H9 (cell line): ENCODE data around the gene PLGRKT. TPM values are rescaled to one million over a fixed set of nuclear protein-coding genes. Genes with fewer than 3 reads are reported as not detected.
"Not testable (repeated sequence)": the region's sequence is repeated elsewhere in the genome, so short reads cannot be mapped to it uniquely, and the experiment has no call there.

Experiments used
- DNase-seq: peaks from one replicate; pipeline ENCODE4 v3.0.0-alpha.2; 2017
- H2AFZ ChIP-seq: one replicate; pipeline ENCODE4 v1.6.1; 2013; ENCODE audit warnings: mild to moderate bottlenecking, low read length, control low read depth, moderate library complexity
- H2AK5ac ChIP-seq: 2 replicates; pipeline ENCODE4 v1.6.1; 2013; ENCODE audit warnings: low read length, control low read depth, mixed read lengths; ENCODE audit not compliant: insufficient read length
- H2BK120ac ChIP-seq: one replicate; pipeline ENCODE4 v1.6.1; 2013; ENCODE audit warnings: low read depth, mild to moderate bottlenecking, low read length, control low read depth, inconsistent platforms; ENCODE audit not compliant: poor library complexity, severe bottlenecking
- H2BK12ac ChIP-seq: 2 replicates; pipeline ENCODE4 v1.6.1; 2013; ENCODE audit warnings: low read length, control low read depth, mixed read lengths, low read depth; ENCODE audit not compliant: insufficient read length
- H2BK15ac ChIP-seq: 2 replicates; pipeline ENCODE4 v1.6.1; 2013; ENCODE audit warnings: low read depth, low read length, control low read depth
- H2BK20ac ChIP-seq: one replicate; pipeline ENCODE4 v1.6.1; 2013; ENCODE audit warnings: low read depth, mild to moderate bottlenecking, low read length, control low read depth, inconsistent platforms; ENCODE audit not compliant: poor library complexity, severe bottlenecking
- H2BK5ac ChIP-seq: 2 replicates; pipeline ENCODE4 v1.6.1; 2013; ENCODE audit warnings: low read length, control low read depth, mixed read lengths; ENCODE audit not compliant: insufficient read length
- H3K14ac ChIP-seq: 2 replicates; pipeline ENCODE4 v1.6.1; 2013; ENCODE audit warnings: low read length, control low read depth; ENCODE audit not compliant: insufficient read depth
- H3K18ac ChIP-seq: 2 replicates; pipeline ENCODE4 v1.6.1; 2013; ENCODE audit warnings: low read depth, mild to moderate bottlenecking, mixed read lengths, low read length, control low read depth; ENCODE audit not compliant: insufficient read length
- H3K23ac ChIP-seq: 2 replicates; pipeline ENCODE4 v1.6.1; 2013; ENCODE audit warnings: low read length, control low read depth, mixed read lengths, low read depth; ENCODE audit not compliant: insufficient read length
- H3K23me2 ChIP-seq: 2 replicates; pipeline ENCODE4 v1.6.1; 2013; ENCODE audit warnings: low read depth, mild to moderate bottlenecking, mixed read lengths, low read length, control low read depth; ENCODE audit not compliant: insufficient read length, poor library complexity, severe bottlenecking
- H3K27ac ChIP-seq: 2 replicates; pipeline ENCODE4 v1.5.1; 2013; ENCODE audit warnings: low read length, control low read depth, mixed read lengths, low read depth; ENCODE audit not compliant: insufficient read length
- H3K27me3 ChIP-seq: 2 replicates; pipeline ENCODE4 v1.6.1; 2013; ENCODE audit warnings: low read length, control low read depth, inconsistent platforms; ENCODE audit not compliant: insufficient read depth
- H3K4ac ChIP-seq: 2 replicates; pipeline ENCODE4 v1.6.1; 2013; ENCODE audit warnings: low read depth, mild to moderate bottlenecking, control low read depth, inconsistent platforms, low read length, moderate library complexity
- H3K4me1 ChIP-seq: 2 replicates; pipeline ENCODE4 v1.6.1; 2013; ENCODE audit warnings: low read length, control low read depth, inconsistent platforms; ENCODE audit not compliant: insufficient read depth
- H3K4me2 ChIP-seq: 2 replicates; pipeline ENCODE4 v1.6.1; 2013; ENCODE audit warnings: low read length, control low read depth, mixed read lengths; ENCODE audit not compliant: insufficient read length, insufficient read depth
- H3K56ac ChIP-seq: 2 replicates; pipeline ENCODE4 v1.6.1; 2013; ENCODE audit warnings: low read depth, mild to moderate bottlenecking, mixed read lengths, low read length, control low read depth; ENCODE audit not compliant: insufficient read length
- H3K79me1 ChIP-seq: 2 replicates; pipeline ENCODE4 v1.6.1; 2013; ENCODE audit warnings: low read depth, mild to moderate bottlenecking, moderate library complexity, low read length, control low read depth, inconsistent platforms; ENCODE audit not compliant: insufficient read depth, poor library complexity, severe bottlenecking
- H3K79me2 ChIP-seq: 2 replicates; pipeline ENCODE4 v1.6.1; 2013; ENCODE audit warnings: low read length, control low read depth, inconsistent platforms; ENCODE audit not compliant: insufficient read depth
- H3K9ac ChIP-seq: 2 replicates; pipeline ENCODE4 v1.6.1; 2013; ENCODE audit warnings: low read length, control low read depth, mixed read lengths; ENCODE audit not compliant: insufficient read length; ENCODE audit errors: extremely low read depth
- H3K9me3 ChIP-seq: one replicate; pipeline ENCODE4 v1.6.1; 2013; ENCODE audit warnings: low read depth, low read length, inconsistent platforms; ENCODE audit not compliant: control insufficient read depth
- H3T11ph ChIP-seq: one replicate; pipeline ENCODE4 v1.6.1; 2013; ENCODE audit warnings: mild to moderate bottlenecking, low read length, control low read depth, inconsistent platforms
- H4K20me1 ChIP-seq: one replicate; pipeline ENCODE4 v1.6.1; 2013; ENCODE audit not compliant: control insufficient read depth, insufficient read length, insufficient read depth
- H4K5ac ChIP-seq: 2 replicates; pipeline ENCODE4 v1.6.1; 2013; ENCODE audit warnings: low read depth, mild to moderate bottlenecking, mixed read lengths, low read length, control low read depth; ENCODE audit not compliant: insufficient read length
- H4K8ac ChIP-seq: replicated peaks from 2 replicates; pipeline ENCODE4 v1.6.1; 2013; ENCODE audit warnings: low read length, control low read depth, mixed read lengths, low read depth; ENCODE audit not compliant: insufficient read length
- H4K91ac ChIP-seq: 2 replicates; pipeline ENCODE4 v1.6.1; 2013; ENCODE audit warnings: low read depth, mild to moderate bottlenecking, moderate library complexity, mixed read lengths, low read length, control low read depth; ENCODE audit not compliant: insufficient read length
- H3K27ac Mint-ChIP-seq, 3 experiments: 2 replicates in 2 of 3; 3 replicates in 1 of 3; pipeline ENCODE4 v1.8.0; 2020 to 2021; ENCODE audit warnings: mixed read lengths in 3 of 3, mild to moderate bottlenecking in 1 of 3, moderate library complexity in 1 of 3
- H3K27me3 Mint-ChIP-seq: 2 replicates; pipeline ENCODE4 v1.8.0; 2021; ENCODE audit warnings: low read depth, mild to moderate bottlenecking, moderate library complexity, mixed read lengths
- H3K36me3 Mint-ChIP-seq, 3 experiments: 2 replicates in 2 of 3; 3 replicates in 1 of 3; pipeline ENCODE4 v1.8.0; 2020 to 2021; ENCODE audit warnings: low read depth in 3 of 3, mixed read lengths in 3 of 3; ENCODE audit not compliant: insufficient read depth in 1 of 3
- H3K4me1 Mint-ChIP-seq, 2 experiments: 2 replicates each; pipeline ENCODE4 v1.8.0; 2020; ENCODE audit warnings: mixed read lengths in 2 of 2
- H3K4me3 Mint-ChIP-seq, 2 experiments: 2 replicates in 1 of 2; 3 replicates in 1 of 2; pipeline ENCODE4 v1.8.0; 2020 to 2021; ENCODE audit warnings: mild to moderate bottlenecking in 2 of 2, mixed read lengths in 2 of 2, moderate library complexity in 1 of 2
- H3K9me3 Mint-ChIP-seq, 2 experiments: 2 replicates in 1 of 2; 3 replicates in 1 of 2; pipeline ENCODE4 v1.8.0; 2020; ENCODE audit warnings: mild to moderate bottlenecking in 2 of 2, mixed read lengths in 2 of 2, moderate library complexity in 1 of 2
- WGBS: extraction: QIAGEN DNeasy Blood & Tissue Kit; methylation state at CpG from one replicate; pipeline ENCODE4 v1.1.7; 2013; ENCODE audit warnings: missing lambda C conversion rate, low lambda C conversion rate, mixed read lengths; ENCODE audit not compliant: insufficient read length; ENCODE audit errors: extremely low coverage; 5-methylcytosine and 5-hydroxymethylcytosine counted together
- total RNA-seq: library from RNA; stranded (reverse); gene quantifications from 2 replicates; pipeline ENCODE4 v1.2.1, GENCODE V29; 2021

The PLGRKT gene
- total RNA-seq, 1 experiment from 2014 or later, result 19.6 TPM

DNA sequence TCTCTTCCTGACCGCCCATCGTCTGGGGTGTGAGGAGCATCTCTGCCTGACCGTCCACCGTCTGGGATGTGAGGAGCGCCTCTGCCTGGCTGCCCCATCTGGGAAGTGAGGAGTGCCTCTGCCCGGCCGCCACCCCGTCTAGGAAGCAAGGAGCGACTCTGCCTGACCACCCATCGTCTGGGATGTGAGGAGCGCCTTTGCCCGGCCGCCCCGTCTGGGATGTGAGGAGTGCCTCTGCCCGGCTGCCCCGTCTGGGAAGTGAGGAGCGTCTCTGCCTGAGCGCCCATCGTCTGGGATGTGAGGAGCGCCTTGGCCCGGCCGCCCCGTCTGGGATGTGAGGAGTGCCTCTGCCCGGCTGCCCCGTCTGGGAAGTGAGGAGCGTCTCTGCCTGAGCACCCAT, 4.4 kb downstream of the PLGRKT start:
- not testable (repeated sequence) for H2BK12ac ChIP-seq, H3K14ac ChIP-seq, H4K8ac ChIP-seq, H3K79me1 ChIP-seq, H3K79me2 ChIP-seq, H2AK5ac ChIP-seq, H4K5ac ChIP-seq, H4K91ac ChIP-seq, H3K27ac Mint-ChIP-seq, H3K18ac ChIP-seq, H2BK20ac ChIP-seq, H3T11ph ChIP-seq, H3K27me3 ChIP-seq, H2BK120ac ChIP-seq, H3K56ac ChIP-seq, H2BK5ac ChIP-seq, H3K27me3 Mint-ChIP-seq, H3K9ac ChIP-seq, H2BK15ac ChIP-seq, H4K20me1 ChIP-seq, H3K27ac ChIP-seq, H3K4me2 ChIP-seq, H2AFZ ChIP-seq, H3K4me3 Mint-ChIP-seq, H3K23ac ChIP-seq, DNase-seq, H3K4ac ChIP-seq, H3K4me1 ChIP-seq, H3K9me3 ChIP-seq
- H3K23me2 ChIP-seq, result peaks cover 11% of the 10 kb centered on the region
- Mint-ChIP-seq H3K9me3 (peaks cover 24 to 30% of the 10 kb centered on the region in 2 experiments), H3K36me3 (peaks cover 44 to 53% (median 50%) of the 10 kb centered on the region in 3 experiments), H3K4me1 (peaks cover 18 to 20% of the 10 kb centered on the region in 2 experiments)
- no CpG with 5 or more reads among the region's 26 CpGs for WGBS

GRCh38 chr9:5432890-5433289, 4.8 kb downstream of the PLGRKT start:
- not testable (repeated sequence) for H2AK5ac ChIP-seq, H3K27me3 ChIP-seq, H3K14ac ChIP-seq, H3K27me3 Mint-ChIP-seq, H3K27ac Mint-ChIP-seq, H4K8ac ChIP-seq, H3K23ac ChIP-seq, H2BK5ac ChIP-seq, H3K4me3 Mint-ChIP-seq, H3K4me2 ChIP-seq, H3K27ac ChIP-seq, H2AFZ ChIP-seq, H3K18ac ChIP-seq, H3K23me2 ChIP-seq, H4K5ac ChIP-seq, H2BK15ac ChIP-seq, H3K4ac ChIP-seq, H3K9me3 ChIP-seq, H3K4me1 ChIP-seq, H3K9ac ChIP-seq, DNase-seq, H4K20me1 ChIP-seq, H3K79me1 ChIP-seq, H3K79me2 ChIP-seq, H2BK20ac ChIP-seq, H2BK12ac ChIP-seq, H2BK120ac ChIP-seq, H3K56ac ChIP-seq, H3T11ph ChIP-seq, H4K91ac ChIP-seq
- Mint-ChIP-seq H3K36me3 (peaks cover 44 to 53% (median 50%) of the 10 kb centered on the region in 3 experiments), H3K4me1 (peaks cover 17 to 18% of the 10 kb centered on the region in 2 experiments), H3K9me3 (peaks cover 24 to 30% of the 10 kb centered on the region in 2 experiments)
- no CpG with 5 or more reads among the region's 24 CpGs for WGBS
